BE2C (cell line): ENCODE data around the gene CLIC5.

Source experiments
- DNase-seq: peaks from one replicate; pipeline ENCODE4 v3.0.0-alpha.2; 2020
- H3K27me3 ChIP-seq: fragments of 250-450 bp; sonication (Bioruptor Pico); 2 replicates; pipeline ENCODE4 v1.5.1; 2020; ENCODE audit warnings: mild to moderate bottlenecking
- H3K36me3 ChIP-seq: fragments of 250-450 bp; sonication (Bioruptor Pico); 2 replicates; pipeline ENCODE4 v1.5.1; 2020; ENCODE audit warnings: mild to moderate bottlenecking
- H3K4me1 ChIP-seq: fragments of 250-450 bp; sonication (Bioruptor Pico); 2 replicates; pipeline ENCODE4 v1.5.1; 2020
- H3K4me3 ChIP-seq: 2 replicates; pipeline ENCODE4 v1.5.1; 2011; ENCODE audit warnings: low read depth, low read length
- H3K9me3 ChIP-seq: fragments of 250-450 bp; sonication (Bioruptor Pico); 2 replicates; pipeline ENCODE4 v1.5.1; 2020
- CTCF ChIP-seq: IDR thresholded peaks from 2 replicates; pipeline ENCODE4 v1.5.1; 2012; ENCODE audit warnings: mild to moderate bottlenecking, low read depth, low read length

Gene CLIC5

GRCh38 chr6:45997875-45998506 is 17.7 kb downstream of the CLIC5 start:
- H3K4me1 ChIP-seq = no peaks in the 10 kb centered on the region
- H3K36me3 ChIP-seq = no peaks in the 10 kb centered on the region
- H3K27me3 ChIP-seq = no peaks in the 10 kb centered on the region
- no peak overlapping the region for H3K4me3 ChIP-seq
- no peak for TF ChIP-seq CTCF
- H3K9me3 ChIP-seq = no peaks in the 10 kb centered on the region
- no peak for DNase-seq

- no peaks in the 10 kb centered on the region for H3K9me3 ChIP-seq
- no peak overlapping the region for H3K4me3 ChIP-seq
- no peaks in the 10 kb centered on the region for H3K27me3 ChIP-seq
- no peak for DNase-seq
- TF ChIP-seq CTCF = no peak
- no peaks in the 10 kb centered on the region for H3K36me3 ChIP-seq
- H3K4me1 ChIP-seq = no peaks in the 10 kb centered on the region
Measured at GRCh38 chr6:45991189-45991588, 24.5 kb downstream of the CLIC5 start.

- no peaks in the 10 kb centered on the region for H3K4me1 ChIP-seq
- no peaks in the 10 kb centered on the region for H3K9me3 ChIP-seq
- no peak for DNase-seq
- TF ChIP-seq CTCF = no peak
- H3K4me3 ChIP-seq = no peak overlapping the region
- H3K27me3 ChIP-seq = no peaks in the 10 kb centered on the region
- H3K36me3 ChIP-seq = no peaks in the 10 kb centered on the region
Measured at GRCh38 chr6:45990162-45990561, 25.5 kb downstream of the CLIC5 start.

- DNase-seq = no peak
- Histone ChIP-seq H3K36me3 (no peaks in the 10 kb centered on the region), H3K9me3 (no peaks in the 10 kb centered on the region), H3K4me3 (no peak overlapping the region), H3K4me1 (no peaks in the 10 kb centered on the region), H3K27me3 (no peaks in the 10 kb centered on the region)
- TF ChIP-seq CTCF = no peak
Measured at GRCh38 chr6:45988635-45989034, 27.0 kb downstream of the CLIC5 start.

- H3K4me3 ChIP-seq = no peak overlapping the region
- no peak for DNase-seq
- no peaks in the 10 kb centered on the region for H3K9me3 ChIP-seq
- H3K27me3 ChIP-seq = no peaks in the 10 kb centered on the region
- no peaks in the 10 kb centered on the region for H3K36me3 ChIP-seq
- TF ChIP-seq CTCF = no peak
- no peaks in the 10 kb centered on the region for H3K4me1 ChIP-seq
Measured at GRCh38 chr6:45987856-45988255, 27.8 kb downstream of the CLIC5 start.

GRCh38 chr6:45986746-45987274 is 28.9 kb downstream of the CLIC5 start:
- DNase-seq = no peak
- Histone ChIP-seq H3K4me1 (no peaks in the 10 kb centered on the region), H3K4me3 (no peak overlapping the region), H3K27me3 (no peaks in the 10 kb centered on the region), H3K9me3 (no peaks in the 10 kb centered on the region), H3K36me3 (no peaks in the 10 kb centered on the region)
- no peak for TF ChIP-seq CTCF
